ENCODE measurements around the gene KRT77.

Gene KRT77

DNA sequence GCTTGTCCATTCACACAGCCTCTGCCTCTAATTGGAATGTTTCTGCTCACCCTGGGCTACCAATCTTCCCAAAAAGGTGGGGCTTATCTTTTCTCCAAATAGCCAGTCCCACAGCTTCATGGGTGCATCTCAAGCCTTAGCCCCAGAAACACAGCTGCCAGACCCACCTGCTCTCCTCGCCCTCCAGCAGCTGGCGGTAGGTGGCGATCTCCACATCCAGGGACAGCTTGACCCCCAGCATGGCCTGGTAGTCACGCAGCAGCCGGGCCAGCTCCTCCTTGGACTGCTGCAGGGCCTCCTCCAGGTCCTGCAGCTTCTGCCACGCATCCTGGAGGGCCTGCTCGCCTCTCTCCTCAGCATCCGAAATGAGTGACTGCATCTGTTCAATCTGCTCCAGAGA, 11.1 kb downstream of the KRT77 start:
- H3K4me1 ChIP-seq (ENCODE audit: control insufficient read depth, insufficient read depth, low read depth, low read length), result peaks cover 4% of the 10 kb centered on the region
- no peak overlapping the region for H3K9ac ChIP-seq (ENCODE audit: low read length)
- H3K4me2 ChIP-seq (ENCODE audit: low read length, poor library complexity, severe bottlenecking), result no peak overlapping the region
- no peak overlapping the region for H2AK5ac ChIP-seq (ENCODE audit: low read length, severe bottlenecking)
- no peak overlapping the region for H3K14ac ChIP-seq (ENCODE audit: low read length in 2 of 2)
- peaks cover 69 to 93% of the 10 kb centered on the region in 2 experiments for H3K27me3 ChIP-seq (ENCODE audit: control insufficient read depth in 1 of 2, insufficient read depth in 1 of 2, low read length in 2 of 2)
- H2BK12ac ChIP-seq (ENCODE audit: low read length in 2 of 2), result no peak overlapping the region
- H3K4ac ChIP-seq (ENCODE audit: low read depth in 1 of 2, low read length in 2 of 2), result no peak overlapping the region
- H3K27ac ChIP-seq (ENCODE audit: low read length, poor library complexity, severe bottlenecking), result no peak overlapping the region
- no peak overlapping the region for H4K91ac ChIP-seq (ENCODE audit: low read length)
- 42% methylated on average over 8 of the region's 8 CpGs for WGBS
- H3K4me3 ChIP-seq (ENCODE audit: insufficient read depth in 1 of 2, low read depth in 1 of 2, low read length in 2 of 2), result no peak overlapping the region
- DNase-seq, result no peak
- H3K18ac ChIP-seq (ENCODE audit: low read depth in 1 of 2, low read length in 2 of 2), result no peak overlapping the region
- H2BK120ac ChIP-seq (ENCODE audit: low read depth, low read length), result no peak overlapping the region
- no peaks in the 10 kb centered on the region for H3K79me1 ChIP-seq (replicated peaks; ENCODE audit: low read length, poor library complexity, severe bottlenecking)
- no peak overlapping the region for H2BK5ac ChIP-seq (ENCODE audit: low read depth, low read length, poor library complexity, severe bottlenecking)
- no peak overlapping the region for H2BK15ac ChIP-seq (ENCODE audit: low read depth, poor library complexity, severe bottlenecking)
- H3K23ac ChIP-seq (ENCODE audit: low read length in 2 of 2), result no peak overlapping the region
- no peaks in the 10 kb centered on the region for H3K36me3 ChIP-seq (ENCODE audit: control insufficient read depth in 1 of 2, insufficient read depth in 2 of 2, low read depth in 1 of 2, low read length in 2 of 2)
- H3K9me3 ChIP-seq (ENCODE audit: control insufficient read depth, low read length), result no peaks in the 10 kb centered on the region
- no peak overlapping the region for H2AFZ ChIP-seq (ENCODE audit: low read depth, low read length)
- no peak overlapping the region for H4K8ac ChIP-seq (ENCODE audit: low read length)

DNA sequence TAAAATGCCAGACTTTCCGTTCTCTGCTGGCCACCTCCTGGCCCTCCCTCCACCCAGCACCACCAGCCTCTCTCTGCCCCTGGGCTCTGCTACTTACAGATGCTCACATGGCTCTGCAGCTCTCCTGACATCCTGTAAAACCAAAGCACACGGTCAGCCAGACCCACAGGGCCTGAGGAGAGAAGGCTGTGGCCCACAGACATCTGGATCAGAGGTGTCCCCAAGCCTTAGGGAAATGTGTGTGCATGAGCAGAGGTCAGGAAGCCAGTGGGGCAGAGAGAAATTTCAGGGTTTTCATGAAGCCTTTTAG, 11.5 kb downstream of the KRT77 start:
- no peak overlapping the region for H2BK12ac ChIP-seq (ENCODE audit: low read length in 2 of 2)
- no peak overlapping the region for H3K4me2 ChIP-seq (ENCODE audit: low read length, poor library complexity, severe bottlenecking)
- WGBS, result 38% methylated on average over 2 of the region's 2 CpGs
- H3K4ac ChIP-seq (ENCODE audit: low read depth in 1 of 2, low read length in 2 of 2), result no peak overlapping the region
- H3K9me3 ChIP-seq (ENCODE audit: control insufficient read depth, low read length), result no peaks in the 10 kb centered on the region
- H3K9ac ChIP-seq (ENCODE audit: low read length), result no peak overlapping the region
- H2BK5ac ChIP-seq (ENCODE audit: low read depth, low read length, poor library complexity, severe bottlenecking), result no peak overlapping the region
- H3K18ac ChIP-seq (ENCODE audit: low read depth in 1 of 2, low read length in 2 of 2), result no peak overlapping the region
- H3K23ac ChIP-seq (ENCODE audit: low read length in 2 of 2), result no peak overlapping the region
- H2BK15ac ChIP-seq (ENCODE audit: low read depth, poor library complexity, severe bottlenecking), result no peak overlapping the region
- no peak overlapping the region for H2BK120ac ChIP-seq (ENCODE audit: low read depth, low read length)
- no peak for DNase-seq
- no peak overlapping the region for H4K8ac ChIP-seq (ENCODE audit: low read length)
- H3K4me1 ChIP-seq (ENCODE audit: control insufficient read depth, insufficient read depth, low read depth, low read length), result peaks cover 4% of the 10 kb centered on the region
- H2AK5ac ChIP-seq (ENCODE audit: low read length, severe bottlenecking), result no peak overlapping the region
- H3K79me1 ChIP-seq (replicated peaks; ENCODE audit: low read length, poor library complexity, severe bottlenecking), result no peaks in the 10 kb centered on the region
- H4K91ac ChIP-seq (ENCODE audit: low read length), result no peak overlapping the region
- H3K14ac ChIP-seq (ENCODE audit: low read length in 2 of 2), result no peak overlapping the region
- H2AFZ ChIP-seq (ENCODE audit: low read depth, low read length), result no peak overlapping the region
- peaks cover 69 to 93% of the 10 kb centered on the region in 2 experiments for H3K27me3 ChIP-seq (ENCODE audit: control insufficient read depth in 1 of 2, insufficient read depth in 1 of 2, low read length in 2 of 2)
- no peak overlapping the region for H3K4me3 ChIP-seq (ENCODE audit: insufficient read depth in 1 of 2, low read depth in 1 of 2, low read length in 2 of 2)
- H3K36me3 ChIP-seq (ENCODE audit: control insufficient read depth in 1 of 2, insufficient read depth in 2 of 2, low read depth in 1 of 2, low read length in 2 of 2), result no peaks in the 10 kb centered on the region
- no peak overlapping the region for H3K27ac ChIP-seq (ENCODE audit: low read length, poor library complexity, severe bottlenecking)

GRCh38 chr12:52691076-52691840, 12.1 kb downstream of the KRT77 start:
- peak overlapping the region; percentile 60 for H3K4me2 ChIP-seq (ENCODE audit: low read length, poor library complexity, severe bottlenecking)
- no peak overlapping the region for H4K91ac ChIP-seq (ENCODE audit: low read length)
- no peak overlapping the region for H3K18ac ChIP-seq (ENCODE audit: low read depth in 1 of 2, low read length in 2 of 2)
- no peak overlapping the region for H2BK12ac ChIP-seq (ENCODE audit: low read length in 2 of 2)
- peak overlapping the region in 1 of 2 experiments; percentile 92 for H3K14ac ChIP-seq (ENCODE audit: low read length in 2 of 2)
- H3K27ac ChIP-seq (ENCODE audit: low read length, poor library complexity, severe bottlenecking), result no peak overlapping the region
- H2BK5ac ChIP-seq (ENCODE audit: low read depth, low read length, poor library complexity, severe bottlenecking), result no peak overlapping the region
- H2BK15ac ChIP-seq (ENCODE audit: low read depth, poor library complexity, severe bottlenecking), result no peak overlapping the region
- H3K4ac ChIP-seq (ENCODE audit: low read depth in 1 of 2, low read length in 2 of 2), result no peak overlapping the region
- H3K27me3 ChIP-seq (ENCODE audit: control insufficient read depth in 1 of 2, insufficient read depth in 1 of 2, low read length in 2 of 2), result peaks cover 72 to 95% of the 10 kb centered on the region in 2 experiments
- no peak overlapping the region for H3K9ac ChIP-seq (ENCODE audit: low read length)
- no peaks in the 10 kb centered on the region for H3K36me3 ChIP-seq (ENCODE audit: control insufficient read depth in 1 of 2, insufficient read depth in 2 of 2, low read depth in 1 of 2, low read length in 2 of 2)
- H3K23ac ChIP-seq (ENCODE audit: low read length in 2 of 2), result no peak overlapping the region
- no peaks in the 10 kb centered on the region for H3K9me3 ChIP-seq (ENCODE audit: control insufficient read depth, low read length)
- H3K4me1 ChIP-seq (ENCODE audit: control insufficient read depth, insufficient read depth, low read depth, low read length), result peaks cover 4% of the 10 kb centered on the region
- H3K79me1 ChIP-seq (replicated peaks; ENCODE audit: low read length, poor library complexity, severe bottlenecking), result no peaks in the 10 kb centered on the region
- no peak overlapping the region for H4K8ac ChIP-seq (ENCODE audit: low read length)
- DNase-seq, result no peak
- H3K4me3 ChIP-seq (ENCODE audit: insufficient read depth in 1 of 2, low read depth in 1 of 2, low read length in 2 of 2), result peak overlapping the region in 1 of 2 experiments; percentile 47
- H2AFZ ChIP-seq (ENCODE audit: low read depth, low read length), result no peak overlapping the region
- H2AK5ac ChIP-seq (ENCODE audit: low read length, severe bottlenecking), result no peak overlapping the region
- no peak overlapping the region for H2BK120ac ChIP-seq (ENCODE audit: low read depth, low read length)
- WGBS, result 8% methylated on average over 44 of the region's 45 CpGs

DNA sequence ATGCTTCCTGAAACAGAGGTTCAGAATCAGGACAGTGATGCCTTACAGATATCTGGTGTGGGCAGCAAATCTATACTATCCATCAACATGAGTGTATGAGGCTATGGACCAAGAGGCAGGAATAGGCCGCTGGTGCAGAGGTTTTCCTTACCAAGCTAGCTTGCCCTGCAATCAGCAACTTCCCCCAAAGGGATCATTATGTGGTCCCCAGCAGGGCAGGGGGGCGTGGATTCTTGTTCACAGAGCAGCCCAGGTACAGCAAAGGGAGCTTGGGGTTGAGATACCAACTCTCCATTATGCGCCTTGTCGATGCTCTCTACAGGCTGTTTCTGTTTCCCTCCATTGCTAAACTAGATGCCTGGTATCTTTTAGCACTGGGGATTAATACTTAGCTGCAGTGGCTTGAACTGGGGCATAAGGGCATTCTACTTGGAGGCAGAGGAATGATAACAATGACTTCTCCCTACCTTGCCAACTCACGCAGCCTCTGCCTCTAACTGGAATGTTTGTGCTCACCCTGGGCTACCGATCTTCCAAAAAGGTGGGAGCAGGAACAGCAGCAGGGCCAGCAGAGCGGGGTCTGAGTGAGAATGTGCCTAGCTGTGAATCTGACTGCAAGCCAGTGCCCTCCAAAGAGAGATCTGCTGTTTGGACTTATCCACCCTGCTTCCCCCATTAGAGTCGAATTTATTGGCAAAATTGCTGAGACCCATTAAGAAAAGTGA, 12.8 kb downstream of the KRT77 start:
- no peak overlapping the region for H2BK15ac ChIP-seq (ENCODE audit: low read depth, poor library complexity, severe bottlenecking)
- no peak overlapping the region for H3K4me2 ChIP-seq (ENCODE audit: low read length, poor library complexity, severe bottlenecking)
- no peak overlapping the region for H3K14ac ChIP-seq (ENCODE audit: low read length in 2 of 2)
- no peak overlapping the region for H3K9ac ChIP-seq (ENCODE audit: low read length)
- no peak for DNase-seq
- H3K36me3 ChIP-seq (ENCODE audit: control insufficient read depth in 1 of 2, insufficient read depth in 2 of 2, low read depth in 1 of 2, low read length in 2 of 2), result no peaks in the 10 kb centered on the region
- no peak overlapping the region for H2BK12ac ChIP-seq (ENCODE audit: low read length in 2 of 2)
- H3K27me3 ChIP-seq (ENCODE audit: control insufficient read depth in 1 of 2, insufficient read depth in 1 of 2, low read length in 2 of 2), result peaks cover 77 to 95% of the 10 kb centered on the region in 2 experiments
- 54% methylated on average over 8 of the region's 8 CpGs for WGBS
- H3K23ac ChIP-seq (ENCODE audit: low read length in 2 of 2), result peak overlapping the region in 1 of 2 experiments; percentile 26
- no peak overlapping the region for H3K18ac ChIP-seq (ENCODE audit: low read depth in 1 of 2, low read length in 2 of 2)
- no peak overlapping the region for H2BK120ac ChIP-seq (ENCODE audit: low read depth, low read length)
- H3K27ac ChIP-seq (ENCODE audit: low read length, poor library complexity, severe bottlenecking), result no peak overlapping the region
- H3K4ac ChIP-seq (ENCODE audit: low read depth in 1 of 2, low read length in 2 of 2), result no peak overlapping the region
- H3K79me1 ChIP-seq (replicated peaks; ENCODE audit: low read length, poor library complexity, severe bottlenecking), result no peaks in the 10 kb centered on the region
- no peak overlapping the region for H2AFZ ChIP-seq (ENCODE audit: low read depth, low read length)
- H3K4me3 ChIP-seq (ENCODE audit: insufficient read depth in 1 of 2, low read depth in 1 of 2, low read length in 2 of 2), result peak overlapping the region in 1 of 2 experiments; percentile 47
- H2AK5ac ChIP-seq (ENCODE audit: low read length, severe bottlenecking), result no peak overlapping the region
- no peak overlapping the region for H4K91ac ChIP-seq (ENCODE audit: low read length)
- peaks cover 4% of the 10 kb centered on the region for H3K4me1 ChIP-seq (ENCODE audit: control insufficient read depth, insufficient read depth, low read depth, low read length)
- H4K8ac ChIP-seq (ENCODE audit: low read length), result no peak overlapping the region
- no peaks in the 10 kb centered on the region for H3K9me3 ChIP-seq (ENCODE audit: control insufficient read depth, low read length)
- no peak overlapping the region for H2BK5ac ChIP-seq (ENCODE audit: low read depth, low read length, poor library complexity, severe bottlenecking)

Measured in mesenchymal stem cell (in vitro differentiated cells and primary cell).